ENCODE results near the gene INSL6. TPM values are rescaled to one million over a fixed set of nuclear protein-coding genes. Genes with fewer than 3 reads are reported as not detected.
A peak's percentile ranks its signal among the peaks of the same experiment; 100 is the strongest.
"Not testable (repeated sequence)": the region's sequence is repeated elsewhere in the genome, so short reads cannot be mapped to it uniquely, and the experiment has no call there.

INSL6 gene
- polyA plus RNA-seq, 2 of the 4 experiments (the other 2 are of a cell fraction) = not detected

GRCh38 chr9:5186416-5187169, 1.2 kb upstream of the INSL6 start:
- POLR2A ChIA-PET = interaction anchor here (0.6 to 1.2 kb wide), 3 partner anchors 251 to 442 kb away, joined by 5 to 6 read pairs (median 5); partner anchors contain the start of genes PLGRKT and RIC1

GRCh38 chr9:5184776-5185175, 663 bp downstream of the INSL6 start:
- DNase-seq (ENCODE audit: low read depth in 1 of 2, low spot score in 1 of 2) = no peak
- ChIA-PET CTCF (interaction anchor here (1.0 to 5.7 kb wide), 9 partner anchors 13 to 415 kb away, joined by 3 to 114 read pairs (median 32); partner anchors contain the start of gene PLGRKT), POLR2A (no interaction called here)
- Histone ChIP-seq H3K27ac (no peak overlapping the region), H3K9me3 (no peaks in the 10 kb centered on the region), H3K4me2 (no peak overlapping the region), H3K4me3 (no peak overlapping the region), H3K4me1 (no peaks in the 10 kb centered on the region)
- WGBS (ENCODE audit: missing lambda C conversion rate) = 98% methylated on average over 2 of the region's 2 CpGs
- no peak for TF ChIP-seq RAD21 (conservative IDR thresholded peaks at IDR 0.05 in 1 of 2, IDR thresholded peaks at IDR 0.05 in 1 of 2)
- no peak for TF ChIP-seq ZNF302 (CRISPR knock-in tag; IDR thresholded peaks at IDR 0.05)
- TF ChIP-seq HOXB13 (CRISPR knock-in tag; IDR thresholded peaks at IDR 0.05; ENCODE audit: low read depth) = no peak
- no peak for TF ChIP-seq MAFK (IDR thresholded peaks at IDR 0.05; ENCODE audit: partially characterized antibody)
- no peak for TF ChIP-seq HES2 (IDR thresholded peaks at IDR 0.05)
- TF ChIP-seq RARB (CRISPR knock-in tag; IDR thresholded peaks at IDR 0.05) = no peak
- no peak for TF ChIP-seq SREBF2 (IDR thresholded peaks at IDR 0.05)
- no peak for TF ChIP-seq TFCP2L1 (CRISPR knock-in tag; IDR thresholded peaks at IDR 0.05)
- TF ChIP-seq HOXB5 (CRISPR knock-in tag; IDR thresholded peaks at IDR 0.05) = no peak
- no peak for TF ChIP-seq MAX (IDR thresholded peaks at IDR 0.05)
- TF ChIP-seq CHD2 (IDR thresholded peaks at IDR 0.05; ENCODE audit: low read length, partially characterized antibody) = no peak
- no peak for TF ChIP-seq POLR2AphosphoS2 (conservative IDR thresholded peaks at IDR 0.05; ENCODE audit: low read length)
- FAIRE-seq = no peak
- ATAC-seq = no peak

More at GRCh38 chr9:5186416-5187169, 1.2 kb upstream of the INSL6 start:
- CTCF ChIA-PET = interaction anchor here (0.6 to 5.7 kb wide), 71 partner anchors 9 to 601 kb away, joined by 3 to 114 read pairs (median 4); partner anchors contain the start of genes CD274, JAK2, PDCD1LG2 and PLGRKT
- no peak for FAIRE-seq
- Histone ChIP-seq H3K9me3 (no peaks in the 10 kb centered on the region), H3K4me1 (no peaks in the 10 kb centered on the region), H3K4me2 (0 out of 3 replicates have a peak overlapping the region, but pooled peaks have one; percentile 5), H3K4me3 (no peak overlapping the region), H3K27ac (no peak overlapping the region)
- ATAC-seq = peak; percentile 90 to 97
- TF ChIP-seq CTCF (IDR thresholded peaks at IDR 0.05) (peak; percentile 96), RAD21 (conservative IDR thresholded peaks at IDR 0.05 in 1 of 2, IDR thresholded peaks at IDR 0.05 in 1 of 2) (peak; percentile 96), EP300 (IDR thresholded peaks at IDR 0.05) (no peak), SMC3 (IDR thresholded peaks at IDR 0.05) (peak; percentile 97)
- 27% methylated on average over 8 of the region's 8 CpGs for WGBS (ENCODE audit: missing lambda C conversion rate)
- peak; percentile 65 to 78 for DNase-seq (ENCODE audit: low read depth in 1 of 2, low spot score in 1 of 2)

- H3K4me3 ChIP-seq; DNase-seq (ENCODE audit: low read depth in 1 of 2, low spot score in 1 of 2); H3K4me1 ChIP-seq; FAIRE-seq; ATAC-seq; H3K4me2 ChIP-seq; H3K27ac ChIP-seq; POLR2A ChIA-PET; H3K9me3 ChIP-seq: not testable (repeated sequence)
- CTCF ChIA-PET = interaction anchor here (0.9 kb wide), 1 partner anchor 416 kb away, joined by 3 read pairs; no protein-coding TSS in a partner anchor
- WGBS (ENCODE audit: missing lambda C conversion rate) = 95% methylated on average over 2 of the region's 2 CpGs
Observed at GRCh38 chr9:5180631-5181030, 4.8 kb downstream of the INSL6 start.

Measured in A549 (cell line).